ENCODE data around the gene HINT2. TPM values are rescaled to one million over a fixed set of nuclear protein-coding genes. Genes with fewer than 3 reads are reported as not detected.

The HINT2 gene
- total and polyA plus RNA-seq, 3 experiments from 2014 or later: 65.1 to 71.7 (median 69.4) TPM

DNA sequence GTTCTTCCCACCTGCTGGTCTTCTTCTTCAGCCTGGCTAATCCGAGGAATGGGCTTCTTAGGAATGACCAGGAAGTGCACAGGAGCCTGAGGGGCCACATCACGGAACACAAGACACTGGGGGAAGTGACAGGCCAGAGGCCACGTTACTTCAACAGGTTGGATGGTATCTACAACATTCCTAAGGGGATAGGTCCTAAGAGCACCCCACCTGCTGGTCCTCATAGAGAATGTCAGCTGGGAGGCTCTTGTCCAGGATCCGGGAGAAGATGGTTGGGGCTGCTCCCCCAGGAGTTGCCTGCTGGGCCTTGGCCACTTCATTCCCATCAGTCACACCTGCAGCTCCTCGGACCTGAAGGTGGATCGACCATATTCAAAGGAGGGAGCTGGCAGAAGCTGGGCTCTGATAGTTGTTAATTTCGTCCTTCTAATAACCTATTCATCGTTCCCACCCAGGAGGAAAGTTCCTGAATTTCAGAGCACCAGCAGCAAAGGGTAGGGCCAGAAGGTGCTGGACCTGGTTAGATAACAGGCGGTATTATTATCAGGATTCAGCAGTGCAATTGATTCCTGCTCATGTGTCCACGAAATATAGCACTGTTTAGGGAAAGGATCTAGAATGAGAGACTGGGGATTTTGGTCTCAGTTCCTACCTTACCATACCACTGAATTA is 1.3 kb downstream of the HINT2 start:
- peaks cover 36 to 49% (median 43%) of the 10 kb centered on the region in 3 donors for H3K4me1 Mint-ChIP-seq

DNA sequence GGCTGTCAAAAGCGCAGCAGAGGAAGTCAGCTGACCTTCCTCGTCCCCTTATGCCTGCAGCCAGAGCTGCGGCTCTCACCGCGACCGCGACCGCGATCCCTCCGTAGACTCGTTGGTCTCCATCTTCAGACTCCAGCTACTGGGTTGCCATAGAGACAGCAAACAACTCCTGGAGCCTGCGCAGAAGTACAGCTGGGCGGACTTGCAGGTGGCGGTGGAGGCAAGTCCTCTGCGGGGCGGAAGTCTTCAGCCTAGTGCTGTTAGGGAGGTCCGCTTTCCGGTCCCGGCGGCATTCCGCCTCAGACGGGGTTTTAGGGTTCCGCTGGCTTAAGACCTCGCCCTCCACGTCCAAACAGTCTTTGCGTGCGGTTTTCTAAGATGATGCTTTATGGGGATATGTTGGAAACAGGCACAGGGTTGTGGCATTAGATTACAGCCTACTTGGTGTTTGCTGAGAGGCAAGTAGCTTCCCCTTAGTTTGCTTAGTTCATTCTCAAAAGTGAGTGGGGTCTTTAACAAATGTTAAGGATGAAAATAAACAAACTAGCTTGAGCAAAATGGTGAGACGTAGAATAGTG is 2.7 kb downstream of the HINT2 start, which contains the start of gene SPAG8:
SPAG8 (minus strand) TSS at position 238 of the 578 bp plus-strand sequence; CDS start at position 123, 115 bp downstream.
- H3K27me3 Mint-ChIP-seq: peaks cover 0 to 7% of the 10 kb centered on the region in 2 donors
- peaks cover 36 to 49% (median 43%) of the 10 kb centered on the region in 3 donors for H3K4me1 Mint-ChIP-seq
- CTCF ChIA-PET: interaction anchor here (0.8 to 3.6 kb wide), 13 partner anchors 8 to 195 kb away, joined by 3 to 16 read pairs (median 4); partner anchors contain the start of genes CCDC107, CREB3, RMRP and TLN1
- H3K9me3 ChIP-seq (ENCODE audit: low read length): no peaks in the 10 kb centered on the region
- peak within 1 kb of the TSS; percentile 83 to 94 (median 91) for H3K4me3 Mint-ChIP-seq
- H3K27me3 ChIP-seq (ENCODE audit: insufficient read depth, low read length, poor library complexity, severe bottlenecking): no peaks in the 10 kb centered on the region
- peak within 1 kb of the TSS; percentile 56 for H3K4me3 ChIP-seq (ENCODE audit: low read length)
- peak within 1 kb of the TSS; percentile 62 for H3K27ac ChIP-seq (ENCODE audit: low read depth, low read length)
- POLR2A ChIA-PET: interaction anchor here (0.5 to 1.3 kb wide), 4 partner anchors 11 to 436 kb away, joined by 3 to 8 read pairs (median 3); partner anchors contain the start of genes CREB3, FAM221B, TLN1 and TMEM8B
- peak within 1 kb of the TSS; percentile 92 to 99 (median 98) for H3K27ac Mint-ChIP-seq
- H3K36me3 Mint-ChIP-seq: peaks cover 0 to 32% (median 3%) of the 10 kb centered on the region in 3 donors
- DNase-seq: peak; percentile 94 to 99 (median 97)
- H3K9me3 Mint-ChIP-seq: no peaks in the 10 kb centered on the region
- H3K36me3 ChIP-seq (ENCODE audit: insufficient read depth, low read length): no peaks in the 10 kb centered on the region
- peaks cover 29% of the 10 kb centered on the region for H3K4me1 ChIP-seq (ENCODE audit: insufficient read depth, low read length)

More for the DNA sequence above, 1.3 kb downstream of the HINT2 start:
- POLR2A ChIA-PET: no interaction called here
- Histone ChIP-seq H3K27ac (ENCODE audit: low read depth, low read length) (peak overlapping the region; percentile 65), H3K9me3 (ENCODE audit: low read length) (no peaks in the 10 kb centered on the region), H3K36me3 (ENCODE audit: insufficient read depth, low read length) (no peaks in the 10 kb centered on the region), H3K4me3 (ENCODE audit: low read length) (peak overlapping the region; percentile 91), H3K27me3 (ENCODE audit: insufficient read depth, low read length, poor library complexity, severe bottlenecking) (no peaks in the 10 kb centered on the region), H3K4me1 (ENCODE audit: insufficient read depth, low read length) (peaks cover 29% of the 10 kb centered on the region)
- H3K27me3 Mint-ChIP-seq: peaks cover 0 to 12% of the 10 kb centered on the region in 2 donors
- H3K27ac Mint-ChIP-seq: peak overlapping the region in 7 of 8 donors; percentile 52 to 95 (median 91)
- CTCF ChIA-PET: interaction anchor here (0.8 to 3.6 kb wide), 15 partner anchors 8 to 210 kb away, joined by 3 to 16 read pairs (median 4); partner anchors contain the start of gene FAM221B
- H3K9me3 Mint-ChIP-seq: no peaks in the 10 kb centered on the region
- peaks cover 0 to 20% (median 0%) of the 10 kb centered on the region in 3 donors for H3K36me3 Mint-ChIP-seq
- peak overlapping the region; percentile 49 to 96 (median 93) for H3K4me3 Mint-ChIP-seq
- no peak for DNase-seq

DNA sequence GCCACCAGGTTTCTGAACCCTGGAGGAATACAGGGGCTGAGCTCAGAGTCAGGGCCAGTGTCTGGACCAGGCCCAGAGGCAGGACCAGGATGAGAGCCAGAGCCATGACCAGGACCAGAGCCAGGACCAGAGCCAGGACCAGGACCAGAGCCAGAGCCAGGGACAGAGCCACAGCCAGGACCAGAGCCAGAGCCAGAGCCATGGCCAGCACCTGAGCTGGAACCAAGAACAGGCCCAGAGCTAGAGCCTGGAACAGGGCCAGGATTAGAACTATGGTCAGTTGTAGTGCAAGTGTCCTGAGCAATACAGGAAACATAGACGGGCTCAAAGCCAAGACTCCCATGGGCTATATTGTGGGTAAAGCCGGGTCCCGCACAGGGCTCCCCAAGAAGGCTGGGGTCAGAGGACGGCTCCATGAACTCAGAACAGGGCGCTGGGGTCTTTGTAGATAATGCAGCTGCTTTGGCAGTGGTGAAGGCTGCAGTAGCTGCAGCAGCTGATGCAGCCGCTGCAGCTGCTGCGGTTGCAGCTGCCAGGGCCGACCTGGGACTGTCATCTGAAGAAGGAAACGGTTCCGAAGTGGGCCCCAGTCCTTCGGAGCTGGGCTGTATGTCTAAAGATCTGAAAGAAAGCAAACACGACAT is 3.3 kb downstream of the HINT2 start:
- H3K27ac ChIP-seq (ENCODE audit: low read depth, low read length): peak overlapping the region; percentile 62
- H3K4me3 ChIP-seq (ENCODE audit: low read length): peak overlapping the region; percentile 56

DNA sequence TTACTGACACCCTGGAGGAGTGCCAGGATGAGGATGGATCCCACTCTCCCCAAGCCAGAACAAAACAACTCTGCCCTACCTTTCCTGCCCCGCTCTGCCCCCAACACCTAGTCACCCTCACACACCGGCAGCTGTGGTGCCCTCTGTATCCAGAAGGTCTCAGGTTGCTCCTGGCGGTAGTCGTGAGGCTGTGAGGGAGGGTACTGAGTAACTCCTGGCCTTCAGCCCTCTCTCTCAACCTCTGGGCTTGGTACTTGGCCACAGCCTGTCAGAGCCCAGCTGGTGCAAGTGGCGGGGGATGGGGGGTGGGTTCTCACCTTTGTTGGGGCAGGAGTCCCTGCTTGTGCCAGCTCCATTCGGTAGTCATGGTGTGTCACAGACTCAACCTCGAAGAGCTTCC is 4.7 kb downstream of the HINT2 start:
- Mint-ChIP-seq H3K9me3 (no peaks in the 10 kb centered on the region), H3K4me3 (no peak overlapping the region), H3K27me3 (peaks cover 0 to 4% of the 10 kb centered on the region in 2 donors), H3K36me3 (peaks cover 0 to 44% (median 5%) of the 10 kb centered on the region in 3 donors), H3K4me1 (peaks cover 31 to 41% (median 36%) of the 10 kb centered on the region in 3 donors), H3K27ac (peak overlapping the region in 7 of 8 donors; percentile 36 to 98 (median 64))
- Histone ChIP-seq H3K4me1 (ENCODE audit: insufficient read depth, low read length) (peaks cover 29% of the 10 kb centered on the region), H3K4me3 (ENCODE audit: low read length) (no peak overlapping the region), H3K27ac (ENCODE audit: low read depth, low read length) (no peak overlapping the region), H3K27me3 (ENCODE audit: insufficient read depth, low read length, poor library complexity, severe bottlenecking) (no peaks in the 10 kb centered on the region), H3K9me3 (ENCODE audit: low read length) (no peaks in the 10 kb centered on the region), H3K36me3 (ENCODE audit: insufficient read depth, low read length) (peaks cover 2% of the 10 kb centered on the region)
- ChIA-PET CTCF (interaction anchor here (1.0 kb wide), 1 partner anchor 75 kb away, joined by 5 read pairs; no protein-coding TSS in a partner anchor), POLR2A (no interaction called here)
- no peak for DNase-seq

More for the DNA sequence above, 3.3 kb downstream of the HINT2 start:
- H3K4me3 Mint-ChIP-seq: peak overlapping the region; percentile 83 to 92 (median 91)
- ChIA-PET CTCF (interaction anchor here (0.8 to 3.6 kb wide), 11 partner anchors 8 to 194 kb away, joined by 3 to 16 read pairs (median 6); partner anchors contain the start of genes CCDC107 and RMRP), POLR2A (interaction anchor here (1.1 to 1.3 kb wide), 2 partner anchors 18 to 80 kb away, joined by 3 to 8 read pairs; partner anchors contain the start of genes CREB3, FAM221B, TLN1 and TMEM8B)
- peak overlapping the region; percentile 92 to 99 (median 98) for H3K27ac Mint-ChIP-seq
- peaks cover 0 to 7% of the 10 kb centered on the region in 2 donors for H3K27me3 Mint-ChIP-seq
- peaks cover 0 to 36% (median 4%) of the 10 kb centered on the region in 3 donors for H3K36me3 Mint-ChIP-seq
- no peaks in the 10 kb centered on the region for H3K9me3 ChIP-seq (ENCODE audit: low read length)
- peaks cover 36 to 49% (median 43%) of the 10 kb centered on the region in 3 donors for H3K4me1 Mint-ChIP-seq
- DNase-seq: no peak
- peaks cover 29% of the 10 kb centered on the region for H3K4me1 ChIP-seq (ENCODE audit: insufficient read depth, low read length)
- no peaks in the 10 kb centered on the region for H3K27me3 ChIP-seq (ENCODE audit: insufficient read depth, low read length, poor library complexity, severe bottlenecking)
- H3K36me3 ChIP-seq (ENCODE audit: insufficient read depth, low read length): no peaks in the 10 kb centered on the region
- H3K9me3 Mint-ChIP-seq: no peaks in the 10 kb centered on the region

DNA sequence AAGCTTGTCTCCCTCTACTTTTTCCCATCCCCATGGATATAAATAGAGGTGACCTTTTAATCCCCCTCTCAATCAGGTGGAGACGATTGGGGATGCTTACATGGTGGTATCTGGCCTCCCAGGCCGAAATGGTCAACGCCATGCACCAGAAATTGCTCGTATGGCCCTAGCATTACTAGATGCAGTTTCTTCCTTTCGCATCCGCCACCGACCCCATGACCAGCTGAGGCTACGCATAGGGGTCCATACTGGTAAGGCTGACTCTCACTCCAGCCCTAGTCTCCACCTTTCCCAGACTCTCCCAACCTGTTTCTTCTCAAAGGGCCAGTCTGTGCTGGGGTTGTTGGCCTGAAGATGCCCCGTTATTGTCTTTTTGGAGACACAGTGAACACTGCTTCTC is 6.4 kb downstream of the HINT2 start:
- H3K36me3 ChIP-seq (ENCODE audit: insufficient read depth, low read length): peaks cover 3% of the 10 kb centered on the region
- Mint-ChIP-seq H3K9me3 (no peaks in the 10 kb centered on the region), H3K4me3 (no peak overlapping the region), H3K36me3 (peaks cover 0 to 47% (median 6%) of the 10 kb centered on the region in 3 donors), H3K27me3 (peaks cover 0 to 4% of the 10 kb centered on the region in 2 donors), H3K27ac (peak overlapping the region in 3 of 8 donors; percentile 65 to 74 (median 68)), H3K4me1 (peaks cover 21 to 30% (median 24%) of the 10 kb centered on the region in 3 donors)
- H3K27ac ChIP-seq (ENCODE audit: low read depth, low read length): no peak overlapping the region
- CTCF ChIA-PET: interaction anchor here (1.2 to 1.9 kb wide), 2 partner anchors 18 kb away, joined by 5 to 7 read pairs; no protein-coding TSS in a partner anchor
- DNase-seq: no peak
- no peaks in the 10 kb centered on the region for H3K27me3 ChIP-seq (ENCODE audit: insufficient read depth, low read length, poor library complexity, severe bottlenecking)
- POLR2A ChIA-PET: no interaction called here
- H3K9me3 ChIP-seq (ENCODE audit: low read length): no peaks in the 10 kb centered on the region
- H3K4me3 ChIP-seq (ENCODE audit: low read length): no peak overlapping the region
- H3K4me1 ChIP-seq (ENCODE audit: insufficient read depth, low read length): peaks cover 20% of the 10 kb centered on the region

DNA sequence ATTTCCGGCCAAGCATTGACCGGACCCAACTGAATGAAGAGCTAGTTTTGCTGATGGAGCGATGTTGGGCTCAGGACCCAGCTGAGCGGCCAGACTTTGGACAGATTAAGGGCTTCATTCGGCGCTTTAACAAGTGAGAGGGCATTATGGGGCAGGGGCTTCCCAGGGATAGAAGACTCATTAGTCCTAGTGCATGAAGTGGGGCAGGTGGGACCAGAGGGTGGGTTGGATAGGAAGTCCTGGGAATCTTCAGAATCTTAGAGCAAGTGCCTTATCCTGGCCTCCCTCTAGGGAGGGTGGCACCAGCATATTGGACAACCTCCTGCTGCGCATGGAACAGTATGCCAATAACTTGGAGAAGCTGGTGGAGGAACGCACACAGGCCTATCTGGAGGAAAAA is 8.7 kb downstream of the HINT2 start:
- H3K27ac ChIP-seq (ENCODE audit: low read depth, low read length): no peak overlapping the region
- POLR2A ChIA-PET: no interaction called here
- H3K9me3 ChIP-seq (ENCODE audit: low read length): no peaks in the 10 kb centered on the region
- no peak overlapping the region for H3K4me3 Mint-ChIP-seq
- CTCF ChIA-PET: interaction anchor here (0.7 kb wide), 1 partner anchor 76 kb away, joined by 3 read pairs; no protein-coding TSS in a partner anchor
- H3K27me3 ChIP-seq (ENCODE audit: insufficient read depth, low read length, poor library complexity, severe bottlenecking): no peaks in the 10 kb centered on the region
- H3K36me3 Mint-ChIP-seq: peaks cover 5 to 63% (median 14%) of the 10 kb centered on the region in 3 donors
- H3K4me1 ChIP-seq (ENCODE audit: insufficient read depth, low read length): peaks cover under 1% of the 10 kb centered on the region
- no peak overlapping the region for H3K4me3 ChIP-seq (ENCODE audit: low read length)
- DNase-seq: no peak
- H3K4me1 Mint-ChIP-seq: peaks cover under 1 to 6% (median 3%) of the 10 kb centered on the region in 3 donors
- peak overlapping the region in 1 of 8 donors; percentile 74 for H3K27ac Mint-ChIP-seq
- H3K27me3 Mint-ChIP-seq: no peaks in the 10 kb centered on the region
- peaks cover 3% of the 10 kb centered on the region for H3K36me3 ChIP-seq (ENCODE audit: insufficient read depth, low read length)
- H3K9me3 Mint-ChIP-seq: no peaks in the 10 kb centered on the region

DNA sequence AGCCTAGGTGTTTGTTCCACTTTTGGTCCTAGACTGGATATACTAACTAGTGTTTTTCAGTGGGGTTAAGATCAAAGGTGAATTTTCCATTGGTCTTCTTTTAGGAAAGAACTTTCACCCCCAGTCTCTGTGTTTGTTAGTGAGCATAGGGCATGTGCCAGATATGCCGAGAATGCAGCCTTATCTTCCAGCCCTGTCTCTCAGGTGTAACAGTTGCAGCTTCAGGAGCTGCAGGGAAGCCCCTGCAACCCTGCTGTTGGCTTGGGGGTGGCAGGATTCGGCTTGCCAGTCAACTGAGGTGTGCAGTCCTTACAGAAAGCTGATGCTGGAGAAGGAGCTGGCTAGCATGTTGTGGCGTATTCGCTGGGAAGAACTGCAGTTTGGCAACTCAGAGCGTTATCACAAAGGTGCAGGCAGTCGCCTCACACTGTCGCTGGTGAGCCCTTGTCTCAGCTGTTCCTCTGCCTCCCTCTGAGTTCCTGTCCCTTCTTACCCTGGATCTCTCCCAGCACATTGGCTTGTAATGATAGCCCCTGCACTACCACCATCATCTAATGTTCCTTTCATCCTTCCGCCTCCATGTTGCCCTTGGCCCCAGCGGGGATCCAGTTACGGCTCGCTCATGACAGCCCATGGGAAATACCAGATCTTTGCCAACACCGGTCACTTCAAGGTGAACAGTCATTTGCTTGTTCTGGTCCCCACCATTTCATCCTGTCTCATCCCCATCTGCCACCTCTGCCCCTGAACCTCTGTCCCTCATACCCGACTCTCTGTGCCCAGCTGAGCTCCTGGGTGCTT is 13.3 kb downstream of the HINT2 start:
- Mint-ChIP-seq H3K4me1 (no peaks in the 10 kb centered on the region), H3K36me3 (peaks cover 5 to 55% (median 18%) of the 10 kb centered on the region in 3 donors), H3K27me3 (peaks cover 0 to 1% of the 10 kb centered on the region in 2 donors), H3K4me3 (no peak overlapping the region), H3K9me3 (no peaks in the 10 kb centered on the region), H3K27ac (peak overlapping the region in 3 of 8 donors; percentile 11 to 66 (median 18))
- ChIA-PET POLR2A (interaction anchor here (0.6 kb wide), 1 partner anchor 25 kb away, joined by 5 read pairs; no protein-coding TSS in a partner anchor), CTCF (interaction anchor here (1.2 to 2.3 kb wide), 2 partner anchors 11 to 23 kb away, joined by 5 read pairs; no protein-coding TSS in a partner anchor)
- no peaks in the 10 kb centered on the region for H3K4me1 ChIP-seq (ENCODE audit: insufficient read depth, low read length)
- no peak overlapping the region for H3K27ac ChIP-seq (ENCODE audit: low read depth, low read length)
- H3K27me3 ChIP-seq (ENCODE audit: insufficient read depth, low read length, poor library complexity, severe bottlenecking): no peaks in the 10 kb centered on the region
- H3K36me3 ChIP-seq (ENCODE audit: insufficient read depth, low read length): peaks cover 3% of the 10 kb centered on the region
- H3K4me3 ChIP-seq (ENCODE audit: low read length): no peak overlapping the region
- no peaks in the 10 kb centered on the region for H3K9me3 ChIP-seq (ENCODE audit: low read length)
- DNase-seq: no peak
